GM12865 (cell line): ENCODE results near the gene GALM.

Source experiments
- DNase-seq: peaks from one replicate; pipeline ENCODE4 v3.0.0; 2010; ENCODE audit warnings: low read depth
- H3K4me3 ChIP-seq: 2 replicates; pipeline ENCODE4 v1.5.1; 2011; ENCODE audit warnings: mild to moderate bottlenecking, low read depth, low read length, control low read depth
- CTCF ChIP-seq: IDR thresholded peaks from 2 replicates; pipeline ENCODE4 v1.5.1; 2011; ENCODE audit warnings: low read length, control low read depth, low read depth, inconsistent platforms; ENCODE audit not compliant: insufficient read depth; ENCODE audit errors: missing control alignments

Gene GALM

GRCh38 chr2:38650012-38650411 lies 15.9 kb upstream of the GALM start:
- H3K4me3 ChIP-seq, result no peak overlapping the region
- no peak for TF ChIP-seq CTCF

GRCh38 chr2:38650717-38651116 lies 15.2 kb upstream of the GALM start:
- TF ChIP-seq CTCF, result no peak
- no peak for DNase-seq
- no peak overlapping the region for H3K4me3 ChIP-seq

More at GRCh38 chr2:38650012-38650411, 15.9 kb upstream of the GALM start:
- DNase-seq, result no peak

- peak; percentile 56 for DNase-seq
- no peak overlapping the region for H3K4me3 ChIP-seq
- TF ChIP-seq CTCF, result no peak
These were observed 13.3 kb upstream of the GALM start for GRCh38 chr2:38652431-38653273.

- no peak for DNase-seq
- no peak for TF ChIP-seq CTCF
- no peak overlapping the region; the same call in 1 of the 2 replicates for H3K4me3 ChIP-seq
These were observed 12.6 kb upstream of the GALM start for GRCh38 chr2:38653380-38653714.

GRCh38 chr2:38653715-38654527 lies 12.0 kb upstream of the GALM start:
- no peak overlapping the region; the same call in 1 of the 2 replicates for H3K4me3 ChIP-seq
- DNase-seq, result peak; percentile 80
- TF ChIP-seq CTCF, result no peak

- no peak for DNase-seq
- H3K4me3 ChIP-seq, result no peak overlapping the region
- no peak for TF ChIP-seq CTCF
These were observed 11.2 kb upstream of the GALM start for GRCh38 chr2:38654528-38655381.
